Measurements from ENCODE around the gene PLEKHG2.

DNA sequence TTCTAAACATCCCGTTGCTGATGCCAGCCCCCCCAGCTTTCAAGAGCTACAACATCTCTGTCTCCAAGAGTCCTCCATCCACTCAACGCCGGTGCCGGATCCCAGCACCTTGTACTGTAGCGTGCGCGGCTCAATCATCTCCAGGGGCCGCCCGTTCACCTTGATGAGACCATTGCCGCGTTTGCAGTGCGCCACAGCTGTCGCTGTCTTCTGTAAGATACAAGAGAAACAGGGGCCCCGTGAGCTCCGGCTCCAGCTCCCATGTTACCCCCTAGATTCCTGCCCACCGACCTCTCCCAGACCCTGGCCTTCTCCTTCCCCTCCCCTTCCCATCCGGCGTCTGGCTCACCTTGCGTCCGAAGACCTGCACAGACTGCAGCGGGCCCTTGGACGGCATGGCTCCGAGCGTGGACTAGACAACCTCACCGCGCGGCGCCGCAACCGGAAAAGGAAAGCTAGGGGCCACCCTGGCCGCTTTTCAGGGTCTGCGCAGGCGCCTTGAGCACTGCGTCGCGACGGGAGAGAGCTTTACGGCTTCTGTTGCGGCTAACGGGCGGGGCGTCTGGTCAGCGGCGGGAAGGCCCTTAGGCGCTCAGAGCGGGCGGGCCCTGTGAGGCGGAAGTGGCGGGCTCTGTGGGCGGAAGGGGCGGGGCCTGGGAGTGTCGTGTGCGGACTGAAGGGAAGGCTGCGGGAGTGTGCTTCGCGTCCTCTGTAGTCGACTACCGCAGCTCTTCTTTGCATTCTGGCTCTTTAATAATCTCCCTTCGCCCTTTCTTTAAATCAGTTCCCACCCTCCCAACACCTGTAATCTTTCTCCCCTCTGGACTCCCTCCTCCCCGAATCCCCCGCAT is 23.3 kb downstream of the PLEKHG2 start, which contains the start of gene RPS16:
- TF ChIP-seq, protein P1, sequence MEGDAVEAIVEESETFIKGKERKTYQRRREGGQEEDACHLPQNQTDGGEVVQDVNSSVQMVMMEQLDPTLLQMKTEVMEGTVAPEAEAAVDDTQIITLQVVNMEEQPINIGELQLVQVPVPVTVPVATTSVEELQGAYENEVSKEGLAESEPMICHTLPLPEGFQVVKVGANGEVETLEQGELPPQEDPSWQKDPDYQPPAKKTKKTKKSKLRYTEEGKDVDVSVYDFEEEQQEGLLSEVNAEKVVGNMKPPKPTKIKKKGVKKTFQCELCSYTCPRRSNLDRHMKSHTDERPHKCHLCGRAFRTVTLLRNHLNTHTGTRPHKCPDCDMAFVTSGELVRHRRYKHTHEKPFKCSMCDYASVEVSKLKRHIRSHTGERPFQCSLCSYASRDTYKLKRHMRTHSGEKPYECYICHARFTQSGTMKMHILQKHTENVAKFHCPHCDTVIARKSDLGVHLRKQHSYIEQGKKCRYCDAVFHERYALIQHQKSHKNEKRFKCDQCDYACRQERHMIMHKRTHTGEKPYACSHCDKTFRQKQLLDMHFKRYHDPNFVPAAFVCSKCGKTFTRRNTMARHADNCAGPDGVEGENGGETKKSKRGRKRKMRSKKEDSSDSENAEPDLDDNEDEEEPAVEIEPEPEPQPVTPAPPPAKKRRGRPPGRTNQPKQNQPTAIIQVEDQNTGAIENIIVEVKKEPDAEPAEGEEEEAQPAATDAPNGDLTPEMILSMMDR (IDR thresholded peaks at IDR 0.05), result peak in 1 of 12 donors; percentile 18
- peak; percentile 70 to 96 for TF ChIP-seq POLR2A (IDR thresholded peaks at IDR 0.05)
